HuH-7 (cell line): ENCODE data around the gene PDE4B.
"Not testable (repeated sequence)": the region's sequence is repeated elsewhere in the genome, so short reads cannot be mapped to it uniquely, and the experiment has no call there.

Experiments
- DNase-seq: peaks from one replicate; pipeline ENCODE4 v3.0.0; 2011; ENCODE audit warnings: low spot score

The PDE4B gene

DNA sequence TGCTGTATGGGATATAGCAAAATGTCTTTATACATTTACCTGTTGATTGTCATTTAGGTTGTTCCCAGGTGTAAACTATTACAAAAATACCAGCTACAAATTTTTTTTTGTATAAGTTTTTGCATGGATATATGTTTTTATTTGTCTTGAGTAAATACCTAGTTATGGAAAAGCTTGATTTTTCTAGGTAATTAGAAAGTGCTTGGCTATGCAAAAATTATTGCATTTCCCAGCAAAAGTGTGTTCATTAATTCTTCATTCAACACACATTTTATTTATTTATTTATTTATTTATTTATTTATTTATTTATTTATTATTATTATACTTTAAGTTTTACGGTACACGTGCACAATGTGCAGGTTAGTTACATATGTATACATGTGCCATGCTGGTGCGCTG is 22.1 kb downstream of the PDE4B start:
- no peak for DNase-seq

DNA sequence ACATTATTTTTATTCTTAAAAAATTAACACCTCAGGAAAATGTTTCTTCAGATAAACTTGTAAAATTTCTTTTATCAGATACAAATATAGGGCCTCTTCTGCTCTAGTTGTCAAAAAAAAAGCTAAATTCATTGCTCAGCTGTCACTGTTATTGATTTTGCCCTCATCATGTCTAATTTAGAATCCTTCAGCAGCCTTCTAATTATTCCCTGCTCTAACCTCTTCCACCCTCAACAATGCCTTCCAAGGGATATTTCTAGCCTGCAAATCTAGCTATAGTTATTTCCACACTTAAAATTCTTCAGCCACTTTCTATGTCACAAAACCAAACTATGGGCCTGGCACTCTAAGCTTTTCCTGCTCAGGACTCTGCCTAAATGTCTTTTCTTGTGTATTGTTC is 25.2 kb downstream of the PDE4B start:
- DNase-seq, result no peak

- no peak for DNase-seq
Measured at GRCh38 chr1:65818966-65819365, 26.3 kb downstream of the PDE4B start.

DNA sequence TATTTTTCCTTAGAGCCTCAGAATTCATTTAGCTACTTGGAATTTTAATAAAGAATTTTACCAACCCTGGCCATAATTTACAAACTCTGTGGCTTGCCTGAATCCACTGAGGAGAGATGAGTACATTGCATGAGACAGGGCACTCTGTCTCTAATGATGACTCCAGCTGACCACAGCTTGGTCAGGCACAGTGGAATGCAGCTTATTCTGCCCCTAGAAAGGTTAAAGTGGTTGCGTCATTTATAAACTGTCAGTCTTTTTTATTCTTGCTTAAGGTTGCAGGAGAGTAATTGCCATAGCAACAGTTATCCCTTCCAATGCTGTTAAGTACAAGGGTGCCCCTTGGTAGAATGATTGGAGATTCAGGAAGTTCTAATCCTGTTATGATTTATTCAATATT is 28.3 kb downstream of the PDE4B start:
- DNase-seq, result no peak

DNA sequence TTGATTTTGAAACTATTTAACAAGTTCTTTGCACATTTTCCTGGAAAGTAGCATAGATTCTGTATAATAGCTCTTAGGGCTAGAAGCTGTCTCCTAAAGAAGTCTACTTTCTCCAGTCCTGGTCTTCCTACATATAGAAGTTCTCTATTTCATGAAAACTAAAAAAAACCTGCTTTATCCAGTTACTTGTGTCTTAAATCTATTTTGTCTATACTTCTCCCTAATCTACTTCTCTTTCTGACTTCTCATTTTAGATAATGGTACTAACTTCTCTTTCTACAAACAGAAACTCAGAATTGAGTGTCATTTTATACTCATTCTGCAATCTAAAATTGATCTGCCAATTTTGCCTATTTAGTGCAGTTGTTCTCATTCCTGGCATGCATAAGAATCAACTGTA is 28.7 kb downstream of the PDE4B start:
- no peak for DNase-seq

GRCh38 chr1:65824103-65824502 is 31.4 kb downstream of the PDE4B start:
- DNase-seq, result no peak

DNA sequence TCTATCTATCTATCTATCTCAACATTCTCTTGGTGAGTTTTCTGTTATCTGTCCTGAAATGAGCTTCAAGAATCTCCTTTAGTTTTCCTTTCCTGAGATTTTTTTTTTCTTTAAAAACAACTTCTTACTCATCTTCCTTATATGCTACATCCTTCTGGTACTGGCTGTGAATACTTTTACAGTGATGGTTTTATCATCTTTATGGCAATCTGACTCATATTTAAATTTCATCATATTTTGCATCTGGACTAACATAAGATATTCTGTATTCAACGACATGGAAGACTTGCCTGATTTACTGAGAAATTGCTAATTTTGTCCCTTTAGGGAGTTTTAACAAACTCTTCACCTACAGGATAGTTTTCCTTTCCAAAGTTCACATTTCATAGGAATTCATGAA is 33.0 kb downstream of the PDE4B start:
- no peak for DNase-seq

DNA sequence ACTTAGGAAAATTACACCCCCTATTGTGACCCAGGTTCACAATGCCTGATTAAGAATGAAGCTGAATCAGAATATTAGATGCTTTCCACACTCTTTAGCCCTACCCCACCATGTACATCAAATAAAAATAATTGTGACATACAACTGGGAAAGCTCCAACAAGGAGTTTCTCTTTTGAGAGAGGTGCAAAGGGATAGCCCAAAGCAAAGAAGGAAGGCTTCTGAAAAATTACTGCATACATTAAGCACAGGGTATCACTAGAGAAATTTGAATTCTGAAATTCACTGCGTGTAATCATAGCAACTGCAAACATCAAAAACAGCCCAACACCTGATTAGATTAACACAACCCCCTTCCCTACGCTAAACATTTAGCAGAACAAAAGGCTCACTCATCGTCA is 34.1 kb downstream of the PDE4B start:
- no peak for DNase-seq

DNA sequence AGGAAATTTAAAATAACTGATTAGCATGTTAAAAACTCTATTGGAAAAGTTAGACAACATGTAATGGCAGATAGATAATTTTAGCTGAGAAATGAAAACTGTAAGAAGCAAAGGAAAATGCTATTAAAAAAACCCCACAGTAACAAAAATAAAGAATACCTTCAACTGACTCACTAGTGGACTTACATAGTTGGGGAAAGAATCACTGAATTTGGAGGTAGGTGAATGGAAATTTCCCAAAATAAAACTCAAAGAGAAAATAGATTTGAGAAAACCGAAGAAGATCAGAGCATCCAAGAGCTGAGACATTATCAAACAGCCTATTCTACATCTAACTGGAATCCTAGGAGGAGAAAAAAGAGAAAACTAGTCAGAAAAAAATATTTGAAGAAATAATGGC is 34.7 kb downstream of the PDE4B start:
- no peak for DNase-seq

DNA sequence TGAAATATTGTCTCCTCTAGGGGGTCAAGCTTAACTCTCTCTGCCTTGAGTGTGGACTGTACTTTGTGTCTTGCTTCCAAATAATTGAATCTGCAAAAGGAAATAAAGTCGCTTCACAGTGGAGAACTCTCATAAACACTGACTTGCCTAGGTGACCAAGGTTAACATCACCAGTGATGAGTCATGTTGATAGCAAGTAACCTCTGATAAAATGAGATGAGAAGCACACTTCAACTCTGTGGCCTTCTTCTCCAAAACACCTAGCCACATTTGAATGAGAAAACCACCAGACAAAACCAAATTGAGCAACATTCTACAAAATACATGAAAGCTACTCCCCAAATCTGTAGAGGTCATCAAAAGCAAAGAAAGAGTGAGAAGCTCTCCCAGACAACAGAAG is 37.6 kb downstream of the PDE4B start:
- DNase-seq, result no peak

DNA sequence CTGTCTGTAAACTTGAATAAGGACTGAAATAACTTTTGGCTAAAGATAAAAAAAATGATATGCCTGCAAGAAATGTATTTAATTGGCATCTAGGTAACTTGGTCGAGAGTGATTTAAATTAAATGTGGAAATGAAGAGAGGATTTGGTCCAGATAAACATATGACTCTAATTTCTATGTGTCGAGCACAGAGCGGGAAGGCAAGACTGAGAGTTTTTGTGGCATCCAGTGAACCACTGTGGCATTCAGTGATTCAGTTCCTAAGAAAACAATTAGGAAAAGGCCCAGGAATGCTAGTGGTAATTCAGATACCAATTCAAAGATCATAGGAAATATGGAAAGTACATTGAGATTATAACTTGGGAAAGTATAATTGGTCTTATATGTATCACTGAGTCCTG is 39.6 kb downstream of the PDE4B start:
- DNase-seq, result no peak

GRCh38 chr1:65836686-65837085 is 44.0 kb downstream of the PDE4B start:
- DNase-seq, result no peak

DNA sequence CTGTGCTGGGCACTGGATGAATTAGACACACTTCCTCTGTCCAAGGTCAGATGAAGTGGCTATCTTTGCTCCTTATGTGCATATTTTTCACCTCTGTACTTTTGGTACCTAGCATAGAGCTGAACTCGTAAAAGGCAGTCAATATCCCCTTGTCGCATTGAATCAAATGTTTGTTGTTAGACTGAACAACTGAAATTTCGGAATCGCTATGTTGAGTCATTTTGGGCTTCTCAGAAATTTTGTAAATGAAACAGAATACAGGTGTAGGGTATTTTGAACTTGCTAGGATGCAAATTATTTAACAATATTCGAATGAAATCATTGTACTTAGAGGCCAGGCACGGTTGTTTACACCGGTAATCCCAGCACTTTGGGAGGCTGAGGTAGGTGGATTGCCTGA is 48.0 kb downstream of the PDE4B start:
- DNase-seq, result no peak

- no peak for DNase-seq
Measured at GRCh38 chr1:65844296-65844695, 51.6 kb downstream of the PDE4B start.

DNA sequence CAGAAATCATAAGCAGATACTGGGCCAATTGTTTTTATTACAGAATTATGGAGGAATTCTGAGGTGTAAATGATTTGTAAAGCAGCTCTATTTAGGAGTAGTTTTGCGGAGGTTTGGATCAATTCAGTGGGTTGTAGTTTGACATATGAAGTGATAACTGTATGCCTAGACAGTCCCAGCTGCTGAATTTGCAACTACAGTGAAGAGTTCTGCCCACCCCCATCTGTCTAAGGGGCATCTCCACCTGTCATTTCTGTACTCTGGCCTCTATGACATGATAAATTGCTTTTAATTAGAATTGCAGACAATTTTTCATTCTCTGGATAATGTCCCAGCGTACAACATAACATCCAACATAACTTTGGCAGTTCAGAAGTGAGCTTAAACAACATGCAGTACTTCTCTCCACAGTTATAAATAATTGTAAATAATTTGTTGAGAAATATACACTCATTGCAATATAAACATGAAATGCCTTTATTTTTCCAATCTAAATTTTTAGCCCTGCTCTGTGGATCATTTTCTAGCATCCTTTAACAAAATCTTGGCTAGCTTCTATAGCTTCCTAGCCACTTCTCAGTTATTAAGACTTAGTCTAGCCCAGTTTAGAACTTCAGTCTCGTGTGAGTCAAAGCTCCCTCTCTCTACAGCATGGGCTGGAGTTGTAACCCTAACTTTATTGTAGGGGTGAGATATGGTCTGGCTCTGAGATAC is 52.3 kb downstream of the PDE4B start:
- no peak for DNase-seq

DNA sequence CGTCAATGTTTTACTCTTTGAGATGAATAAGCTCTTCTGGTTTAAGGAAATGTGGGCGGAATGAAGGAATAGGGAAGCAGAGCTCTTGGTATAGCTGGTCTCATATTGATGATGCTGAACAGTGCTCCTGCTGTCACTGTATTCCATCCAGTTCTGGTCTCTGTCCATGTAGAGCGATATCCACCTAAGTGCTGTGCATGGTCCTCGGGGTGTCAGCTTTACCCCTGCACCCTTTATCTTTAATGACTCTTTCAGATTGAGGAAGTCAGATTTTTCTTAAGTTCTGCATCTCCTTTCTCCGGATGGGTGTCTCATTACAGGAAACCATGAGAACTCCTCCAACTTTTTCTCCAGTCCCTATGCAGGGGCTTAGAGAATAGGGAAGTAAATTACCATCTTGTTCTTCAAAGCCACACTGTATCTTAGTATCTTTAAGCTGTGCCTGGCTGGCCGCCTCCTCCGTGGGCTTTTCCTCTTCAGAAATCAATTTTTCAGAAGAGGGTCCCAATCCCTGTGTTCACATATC is 52.9 kb downstream of the PDE4B start:
- no peak for DNase-seq

GRCh38 chr1:65846866-65847265 is 54.2 kb downstream of the PDE4B start:
- no peak for DNase-seq

DNA sequence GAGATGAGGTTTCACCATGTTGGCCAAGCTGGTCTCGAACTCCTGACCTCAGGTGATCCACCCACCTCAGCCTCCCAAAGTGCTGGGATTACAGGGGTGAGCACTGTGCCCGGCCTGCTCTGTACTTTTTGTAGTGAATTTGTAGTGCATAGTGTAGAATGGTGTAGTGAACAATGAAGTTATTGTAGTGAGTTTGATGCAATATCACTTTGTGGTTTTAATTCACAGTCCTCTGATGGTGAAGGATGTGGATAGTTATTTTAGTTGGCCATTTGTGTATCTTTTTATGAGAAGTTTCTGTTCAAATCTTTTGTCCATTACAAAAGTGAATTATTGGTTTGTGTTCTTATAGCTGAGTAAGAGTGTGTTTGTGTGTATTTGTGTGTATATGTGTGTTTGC is 57.6 kb downstream of the PDE4B start:
- no peak for DNase-seq

- not testable (repeated sequence) for DNase-seq
Measured at GRCh38 chr1:65856591-65856990, 63.9 kb downstream of the PDE4B start.

DNA sequence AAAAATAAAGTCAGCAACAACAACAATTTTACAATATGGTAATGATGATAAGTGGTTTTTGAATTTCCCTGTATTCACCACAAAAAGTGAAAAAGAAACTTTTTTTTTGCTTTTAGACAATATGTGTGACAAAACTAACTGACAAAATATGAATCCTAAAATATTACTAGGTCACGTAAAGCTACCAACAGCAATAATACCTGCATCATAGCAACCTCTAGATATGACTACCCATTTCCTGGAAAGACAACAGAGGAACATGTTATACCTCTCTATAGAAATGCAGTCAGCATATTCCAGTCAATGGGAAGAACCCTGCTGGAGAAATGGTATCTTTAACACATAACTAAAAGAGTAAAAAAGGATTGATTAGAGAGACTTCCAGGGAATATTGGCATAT is 73.7 kb downstream of the PDE4B start:
- no peak for DNase-seq

DNA sequence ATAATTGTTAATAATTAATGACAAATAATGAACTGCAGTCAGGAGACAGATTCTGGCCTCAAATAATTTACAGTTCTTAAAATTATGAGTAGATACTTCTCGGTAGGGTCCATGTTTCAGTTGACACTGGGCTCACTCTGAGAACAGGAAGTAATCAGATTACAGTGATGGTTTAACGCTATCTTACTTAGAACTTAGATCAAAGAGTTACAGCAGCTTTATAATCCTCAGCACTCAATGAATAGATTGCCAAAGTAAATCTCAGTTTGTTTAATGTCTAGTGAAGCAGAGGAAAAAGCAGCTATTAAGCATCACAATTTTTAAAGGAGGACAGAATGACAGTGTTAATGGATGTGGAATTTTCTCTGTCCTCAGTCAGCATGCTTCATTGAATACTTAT is 79.6 kb downstream of the PDE4B start:
- no peak for DNase-seq

GRCh38 chr1:65878342-65878741 is 85.6 kb downstream of the PDE4B start:
- not testable (repeated sequence) for DNase-seq

GRCh38 chr1:65880611-65881010 is 87.9 kb downstream of the PDE4B start:
- DNase-seq, result no peak

- no peak for DNase-seq
Measured at GRCh38 chr1:65881067-65881594, 88.4 kb downstream of the PDE4B start.
